ENCODE data around the gene TPRA1. TPM values are rescaled to one million over a fixed set of nuclear protein-coding genes. Genes with fewer than 3 reads are reported as not detected.
A peak's percentile ranks its signal among the peaks of the same experiment; 100 is the strongest.

Gene TPRA1
- polyA plus RNA-seq, 4 donors, result 23.7 to 26.1 (median 25.7) TPM

DNA sequence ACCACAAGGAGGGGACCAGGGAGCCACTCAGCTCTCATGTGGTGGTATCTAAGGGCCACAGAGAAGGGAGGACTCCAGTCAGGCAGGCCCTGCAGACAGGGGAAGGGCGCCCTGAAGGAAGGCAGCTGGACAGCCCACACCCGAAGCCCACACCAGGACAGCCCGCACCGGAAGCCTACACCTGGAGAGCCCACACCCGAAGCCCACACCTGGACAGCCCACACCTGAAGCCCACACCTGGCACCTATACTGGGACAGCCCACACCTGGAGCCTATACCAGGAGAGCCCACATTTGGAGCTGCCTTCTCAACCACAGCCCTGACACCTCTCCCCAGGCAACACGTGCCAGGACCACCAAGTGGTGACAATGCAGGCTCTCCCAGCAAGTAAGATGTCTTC, 11.7 kb downstream of the TPRA1 start:
- H3K9me3 ChIP-seq (ENCODE audit: control insufficient read depth in 2 of 2, insufficient read depth in 1 of 2, low read depth in 1 of 2, low read length in 1 of 2), result no peaks in the 10 kb centered on the region
- no peaks in the 10 kb centered on the region for H3K4me1 ChIP-seq (ENCODE audit: control insufficient read depth in 3 of 3, insufficient read depth in 2 of 3, low read depth in 1 of 3, low read length in 2 of 3)
- WGBS, 3 donors, result 90 to 97% (median 93%) methylated on average over 6 of the region's 6 CpGs
- no peak overlapping the region for H3K4me3 ChIP-seq (ENCODE audit: low read depth in 1 of 3, low read length in 3 of 3)
- FAIRE-seq (no peak), DNase-seq (no peak)
- H3K36me3 ChIP-seq (ENCODE audit: control insufficient read depth in 3 of 3, insufficient read depth in 2 of 3, low read depth in 1 of 3, low read length in 3 of 3), result peaks cover 0 to 75% (median 4%) of the 10 kb centered on the region in 3 donors
- H3K27me3 ChIP-seq (ENCODE audit: control insufficient read depth in 3 of 3, insufficient read depth in 3 of 3, low read length in 3 of 3), result no peaks in the 10 kb centered on the region
- H3K27ac ChIP-seq (ENCODE audit: low read depth in 1 of 3, low read length in 2 of 3), result no peak overlapping the region

DNA sequence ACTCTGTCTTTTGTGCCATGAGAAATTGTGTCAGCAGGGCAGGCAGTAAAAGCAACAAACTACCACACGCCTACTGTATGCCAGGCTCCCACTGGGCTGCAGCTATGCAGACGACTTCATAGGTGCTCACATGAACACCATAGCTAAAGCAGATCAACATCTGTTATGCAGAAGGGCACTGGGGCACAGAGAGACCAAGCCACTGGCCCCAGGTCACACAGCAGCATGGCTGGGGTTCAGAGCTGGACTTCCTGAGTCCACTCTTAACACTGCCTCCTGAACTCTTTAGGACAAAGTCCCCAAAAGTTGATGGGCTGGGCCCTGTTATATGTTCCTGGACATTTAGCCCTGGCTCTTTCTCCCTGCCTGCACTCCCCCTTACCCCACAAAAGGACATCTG, 12.4 kb downstream of the TPRA1 start:
- 73 to 87% (median 82%) methylated on average over 2 of the region's 2 CpGs for WGBS, 3 donors
- Histone ChIP-seq H3K9me3 (ENCODE audit: control insufficient read depth in 2 of 2, insufficient read depth in 1 of 2, low read depth in 1 of 2, low read length in 1 of 2) (no peaks in the 10 kb centered on the region), H3K36me3 (ENCODE audit: control insufficient read depth in 3 of 3, insufficient read depth in 2 of 3, low read depth in 1 of 3, low read length in 3 of 3) (peaks cover 0 to 80% (median 6%) of the 10 kb centered on the region in 3 donors), H3K27ac (ENCODE audit: low read depth in 1 of 3, low read length in 2 of 3) (no peak overlapping the region), H3K4me1 (ENCODE audit: control insufficient read depth in 3 of 3, insufficient read depth in 2 of 3, low read depth in 1 of 3, low read length in 2 of 3) (no peaks in the 10 kb centered on the region), H3K27me3 (ENCODE audit: control insufficient read depth in 3 of 3, insufficient read depth in 3 of 3, low read length in 3 of 3) (no peaks in the 10 kb centered on the region), H3K4me3 (ENCODE audit: low read depth in 1 of 3, low read length in 3 of 3) (no peak overlapping the region)
- FAIRE-seq (no peak), DNase-seq (no peak)

DNA sequence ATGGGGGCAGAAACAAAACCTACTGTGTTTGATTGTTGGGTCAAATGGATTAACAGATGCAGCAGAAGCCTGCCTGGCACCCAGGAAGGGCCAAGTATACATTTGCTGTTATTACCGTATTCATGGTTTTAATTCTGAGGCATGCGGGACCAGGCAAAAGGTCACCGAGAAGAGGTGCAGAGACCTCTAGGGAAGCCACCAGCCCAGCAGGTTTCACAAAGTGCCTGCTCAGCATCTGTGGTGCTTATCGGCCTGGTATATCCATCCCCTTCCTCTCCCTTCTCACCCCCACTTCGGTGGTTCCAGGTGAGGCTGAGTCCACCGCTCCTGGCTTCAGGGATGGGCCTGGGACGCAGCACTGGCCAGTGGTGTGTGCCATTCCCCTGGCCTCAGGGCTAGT, 13.1 kb downstream of the TPRA1 start:
- no peaks in the 10 kb centered on the region for H3K27me3 ChIP-seq (ENCODE audit: control insufficient read depth in 3 of 3, insufficient read depth in 3 of 3, low read length in 3 of 3)
- FAIRE-seq (no peak), DNase-seq (no peak)
- peaks cover 0 to 87% (median 7%) of the 10 kb centered on the region in 3 donors for H3K36me3 ChIP-seq (ENCODE audit: control insufficient read depth in 3 of 3, insufficient read depth in 2 of 3, low read depth in 1 of 3, low read length in 3 of 3)
- H3K27ac ChIP-seq (ENCODE audit: low read depth in 1 of 3, low read length in 2 of 3), result no peak overlapping the region
- 91 to 93% (median 92%) methylated on average over 7 of the region's 7 CpGs for WGBS, 3 donors
- H3K4me3 ChIP-seq (ENCODE audit: low read depth in 1 of 3, low read length in 3 of 3), result no peak overlapping the region
- H3K9me3 ChIP-seq (ENCODE audit: control insufficient read depth in 2 of 2, insufficient read depth in 1 of 2, low read depth in 1 of 2, low read length in 1 of 2), result no peaks in the 10 kb centered on the region
- H3K4me1 ChIP-seq (ENCODE audit: control insufficient read depth in 3 of 3, insufficient read depth in 2 of 3, low read depth in 1 of 3, low read length in 2 of 3), result no peaks in the 10 kb centered on the region

DNA sequence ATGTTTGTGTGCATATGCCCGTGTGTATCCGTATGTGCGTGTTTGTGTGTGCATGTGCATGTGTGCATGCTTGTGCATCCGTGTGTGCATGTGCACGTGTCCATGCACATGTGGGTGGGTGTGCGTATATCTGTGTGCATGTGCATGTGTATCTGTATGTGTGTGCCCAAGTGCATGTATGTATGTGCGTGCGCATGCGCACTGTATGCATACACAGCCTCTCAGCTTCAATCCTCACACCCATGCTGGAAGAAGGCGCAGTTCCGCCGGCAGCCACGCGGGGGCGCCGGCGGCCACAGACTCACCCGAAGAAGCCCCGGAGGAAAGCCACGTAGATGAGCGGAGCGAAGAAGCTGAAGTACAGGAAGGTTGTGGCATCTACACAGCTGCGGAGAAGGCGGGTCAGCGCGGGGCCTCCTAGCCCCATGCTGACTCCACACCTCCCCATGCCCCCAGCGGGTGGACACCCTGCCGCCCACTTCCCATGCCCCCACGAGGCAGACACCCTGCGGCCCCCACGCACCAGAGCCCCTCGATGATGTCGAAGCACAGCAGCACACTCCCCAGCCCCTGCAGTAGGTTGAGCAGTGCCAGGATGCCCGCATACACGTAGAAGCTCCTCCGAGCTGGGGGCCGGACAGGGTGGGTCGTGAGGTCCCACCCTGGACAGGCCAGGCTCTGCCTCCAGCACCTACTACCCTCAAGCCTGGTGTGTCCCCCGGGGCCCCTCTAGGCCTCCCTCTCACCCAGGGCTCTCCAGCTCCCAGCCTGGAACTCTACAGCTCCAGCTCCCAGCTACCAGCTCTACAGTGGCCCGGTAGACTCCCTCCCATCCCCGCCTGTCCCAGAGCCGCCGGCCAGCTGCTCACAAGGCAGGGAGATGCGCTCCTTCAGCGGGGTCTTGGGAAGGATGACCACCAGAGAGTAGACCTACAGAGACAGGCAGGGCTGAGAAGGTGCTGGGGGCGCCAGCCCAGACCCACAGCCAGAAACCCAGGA, 15.4 kb downstream of the TPRA1 start:
- Histone ChIP-seq H3K27ac (ENCODE audit: low read depth in 1 of 3, low read length in 2 of 3) (no peak overlapping the region), H3K27me3 (ENCODE audit: control insufficient read depth in 3 of 3, insufficient read depth in 3 of 3, low read length in 3 of 3) (no peaks in the 10 kb centered on the region), H3K36me3 (ENCODE audit: control insufficient read depth in 3 of 3, insufficient read depth in 2 of 3, low read depth in 1 of 3, low read length in 3 of 3) (peaks cover 0 to 86% (median 7%) of the 10 kb centered on the region in 3 donors), H3K4me1 (ENCODE audit: control insufficient read depth in 3 of 3, insufficient read depth in 2 of 3, low read depth in 1 of 3, low read length in 2 of 3) (peaks cover 0 to 2% (median 0%) of the 10 kb centered on the region in 3 donors), H3K9me3 (ENCODE audit: control insufficient read depth in 2 of 2, insufficient read depth in 1 of 2, low read depth in 1 of 2, low read length in 1 of 2) (no peaks in the 10 kb centered on the region), H3K4me3 (ENCODE audit: low read depth in 1 of 3, low read length in 3 of 3) (no peak overlapping the region)
- peak; percentile 92 to 94 for DNase-seq
- no peak for FAIRE-seq
- 42 to 45% (median 42%) methylated on average over 45 to 46 of the region's 46 CpGs for WGBS, 3 donors

DNA sequence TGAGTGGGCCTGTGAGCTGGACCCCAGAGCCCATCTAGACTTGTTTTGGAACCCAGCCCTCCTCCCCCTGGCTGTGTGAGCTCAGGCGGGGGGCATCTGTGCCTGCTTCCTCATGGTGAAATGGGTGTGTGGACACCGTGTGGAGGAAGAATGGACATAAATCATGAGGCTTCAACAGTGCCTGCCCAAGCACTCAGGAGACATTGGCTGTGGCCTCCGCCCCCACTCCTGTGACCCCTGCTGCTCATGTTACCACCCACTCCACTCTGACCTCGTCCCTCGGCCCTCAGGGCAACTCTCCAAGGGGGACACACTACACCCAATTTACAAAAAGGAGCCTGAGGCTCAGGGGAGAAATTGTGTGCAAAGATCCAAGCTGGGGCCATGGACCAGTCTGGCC, 16.6 kb downstream of the TPRA1 start:
- FAIRE-seq (no peak), DNase-seq (no peak)
- H3K36me3 ChIP-seq (ENCODE audit: control insufficient read depth in 3 of 3, insufficient read depth in 2 of 3, low read depth in 1 of 3, low read length in 3 of 3), result peaks cover 0 to 76% (median 7%) of the 10 kb centered on the region in 3 donors
- H3K27me3 ChIP-seq (ENCODE audit: control insufficient read depth in 3 of 3, insufficient read depth in 3 of 3, low read length in 3 of 3), result no peaks in the 10 kb centered on the region
- H3K9me3 ChIP-seq (ENCODE audit: control insufficient read depth in 2 of 2, insufficient read depth in 1 of 2, low read depth in 1 of 2, low read length in 1 of 2), result no peaks in the 10 kb centered on the region
- no peak overlapping the region for H3K27ac ChIP-seq (ENCODE audit: low read depth in 1 of 3, low read length in 2 of 3)
- WGBS, 3 donors, result 85 to 88% (median 87%) methylated on average over 5 of the region's 5 CpGs
- H3K4me1 ChIP-seq (ENCODE audit: control insufficient read depth in 3 of 3, insufficient read depth in 2 of 3, low read depth in 1 of 3, low read length in 2 of 3), result peaks cover 0 to 2% (median 0%) of the 10 kb centered on the region in 3 donors
- no peak overlapping the region for H3K4me3 ChIP-seq (ENCODE audit: low read depth in 1 of 3, low read length in 3 of 3)

DNA sequence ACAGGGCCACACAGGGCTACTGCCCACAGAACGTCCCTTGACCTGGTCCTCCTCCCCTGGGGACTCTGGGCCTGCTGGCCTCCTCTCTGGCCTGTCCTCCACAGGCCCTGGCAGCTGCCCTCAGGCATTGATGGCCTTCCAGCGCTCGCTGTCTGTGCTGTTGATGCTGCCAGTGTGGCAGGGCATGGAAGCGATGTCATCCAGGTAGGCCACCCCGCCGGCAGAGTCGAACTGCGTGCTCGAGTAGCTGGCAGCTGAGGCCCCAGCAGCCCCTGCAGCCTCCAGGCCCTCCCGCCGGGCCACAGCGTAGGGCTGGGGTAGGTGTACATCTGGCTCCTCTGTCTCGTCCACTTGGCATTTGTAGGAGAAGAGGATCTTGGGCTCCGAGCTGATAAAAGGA, 17.1 kb downstream of the TPRA1 start:
- H3K27ac ChIP-seq (ENCODE audit: low read depth in 1 of 3, low read length in 2 of 3), result no peak overlapping the region
- DNase-seq (no peak), FAIRE-seq (no peak)
- no peaks in the 10 kb centered on the region for H3K9me3 ChIP-seq (ENCODE audit: control insufficient read depth in 2 of 2, insufficient read depth in 1 of 2, low read depth in 1 of 2, low read length in 1 of 2)
- no peak overlapping the region for H3K4me3 ChIP-seq (ENCODE audit: low read depth in 1 of 3, low read length in 3 of 3)
- H3K36me3 ChIP-seq (ENCODE audit: control insufficient read depth in 3 of 3, insufficient read depth in 2 of 3, low read depth in 1 of 3, low read length in 3 of 3), result peaks cover 0 to 71% (median 7%) of the 10 kb centered on the region in 3 donors
- 96 to 97% (median 97%) methylated on average over 13 to 14 of the region's 14 CpGs for WGBS, 3 donors
- H3K4me1 ChIP-seq (ENCODE audit: control insufficient read depth in 3 of 3, insufficient read depth in 2 of 3, low read depth in 1 of 3, low read length in 2 of 3), result peaks cover 0 to 2% (median 0%) of the 10 kb centered on the region in 3 donors
- no peaks in the 10 kb centered on the region for H3K27me3 ChIP-seq (ENCODE audit: control insufficient read depth in 3 of 3, insufficient read depth in 3 of 3, low read length in 3 of 3)

DNA sequence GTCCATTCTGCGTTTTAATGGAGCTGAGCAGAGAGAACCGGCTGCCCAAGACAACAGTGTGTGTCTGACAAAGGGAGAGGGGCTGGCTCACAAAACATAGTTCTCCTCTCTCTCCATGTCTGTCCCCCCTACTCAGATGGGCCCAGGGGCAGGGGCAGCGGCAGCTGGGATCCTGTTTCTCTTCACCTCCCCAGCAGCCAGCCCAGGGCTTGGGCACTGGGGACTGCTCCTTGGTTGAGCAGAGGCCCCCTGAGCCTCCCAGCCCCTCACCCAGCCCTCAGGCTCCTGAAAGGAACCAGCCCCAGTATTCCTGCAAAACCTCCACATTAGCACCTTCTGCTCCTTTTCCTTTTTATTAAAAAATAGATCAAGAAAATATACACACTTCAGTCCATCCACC, 17.8 kb downstream of the TPRA1 start:
- Histone ChIP-seq H3K27ac (ENCODE audit: low read depth in 1 of 3, low read length in 2 of 3) (no peak overlapping the region), H3K36me3 (ENCODE audit: control insufficient read depth in 3 of 3, insufficient read depth in 2 of 3, low read depth in 1 of 3, low read length in 3 of 3) (peaks cover 0 to 65% (median 7%) of the 10 kb centered on the region in 3 donors), H3K4me1 (ENCODE audit: control insufficient read depth in 3 of 3, insufficient read depth in 2 of 3, low read depth in 1 of 3, low read length in 2 of 3) (peaks cover 0 to 2% (median 0%) of the 10 kb centered on the region in 3 donors), H3K27me3 (ENCODE audit: control insufficient read depth in 3 of 3, insufficient read depth in 3 of 3, low read length in 3 of 3) (no peaks in the 10 kb centered on the region), H3K9me3 (ENCODE audit: control insufficient read depth in 2 of 2, insufficient read depth in 1 of 2, low read depth in 1 of 2, low read length in 1 of 2) (no peaks in the 10 kb centered on the region), H3K4me3 (ENCODE audit: low read depth in 1 of 3, low read length in 3 of 3) (no peak overlapping the region)
- DNase-seq (no peak), FAIRE-seq (no peak)
- WGBS, 3 donors, result 93 to 95% (median 94%) methylated on average over 3 of the region's 3 CpGs

DNA sequence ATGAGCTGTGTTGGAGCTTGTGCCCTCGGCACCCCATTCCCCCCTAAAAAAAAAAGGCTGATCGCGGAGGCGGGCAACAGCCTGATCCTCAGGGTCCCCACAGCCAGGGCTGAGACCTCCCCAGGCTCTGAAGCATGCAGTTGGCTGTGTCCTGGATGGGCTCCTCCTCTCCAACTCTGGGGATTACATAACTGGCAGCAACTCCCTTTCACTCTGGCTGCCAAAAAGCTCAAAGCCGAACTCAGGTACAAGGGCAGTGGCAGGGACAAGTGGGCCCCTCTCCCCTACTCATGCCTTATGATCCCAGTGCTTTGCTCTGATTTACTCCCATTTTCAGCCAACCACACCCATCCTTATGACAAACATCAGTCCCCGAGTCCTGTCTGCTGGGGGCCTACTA, 18.3 kb downstream of the TPRA1 start:
- DNase-seq (no peak), FAIRE-seq (no peak)
- Histone ChIP-seq H3K4me3 (ENCODE audit: low read depth in 1 of 3, low read length in 3 of 3) (no peak overlapping the region), H3K27me3 (ENCODE audit: control insufficient read depth in 3 of 3, insufficient read depth in 3 of 3, low read length in 3 of 3) (no peaks in the 10 kb centered on the region), H3K9me3 (ENCODE audit: control insufficient read depth in 2 of 2, insufficient read depth in 1 of 2, low read depth in 1 of 2, low read length in 1 of 2) (no peaks in the 10 kb centered on the region), H3K27ac (ENCODE audit: low read depth in 1 of 3, low read length in 2 of 3) (no peak overlapping the region), H3K36me3 (ENCODE audit: control insufficient read depth in 3 of 3, insufficient read depth in 2 of 3, low read depth in 1 of 3, low read length in 3 of 3) (peaks cover 0 to 60% (median 7%) of the 10 kb centered on the region in 3 donors), H3K4me1 (ENCODE audit: control insufficient read depth in 3 of 3, insufficient read depth in 2 of 3, low read depth in 1 of 3, low read length in 2 of 3) (peaks cover 0 to 2% (median 0%) of the 10 kb centered on the region in 3 donors)
- WGBS, 3 donors, result 88 to 92% (median 90%) methylated on average over 6 of the region's 6 CpGs
